AG10803 (cell line): ENCODE measurements around the gene NOC2L.
"Not testable (repeated sequence)": the region's sequence is repeated elsewhere in the genome, so short reads cannot be mapped to it uniquely, and the experiment has no call there.

Experiments used
- DNase-seq: peaks from one replicate; pipeline ENCODE4 v3.0.0; 2010; ENCODE audit warnings: low read depth
- H3K4me3 ChIP-seq: 2 replicates; pipeline ENCODE4 v1.5.1; 2011; ENCODE audit warnings: mild to moderate bottlenecking, low read length, control low read depth
- CTCF ChIP-seq: conservative IDR thresholded peaks from 2 replicates; pipeline ENCODE4 v1.5.1; 2011; ENCODE audit warnings: mild to moderate bottlenecking, low read length, control low read depth, inconsistent platforms

The NOC2L gene

GRCh38 chr1:902802-903201, 56.3 kb downstream of the NOC2L start:
- no peak overlapping the region for H3K4me3 ChIP-seq
- no peak for DNase-seq
- no peak for TF ChIP-seq CTCF

GRCh38 chr1:901108-901859, 57.8 kb downstream of the NOC2L start:
- TF ChIP-seq CTCF, result no peak

GRCh38 chr1:899636-900317, 59.3 kb downstream of the NOC2L start:
- no peak for DNase-seq
- H3K4me3 ChIP-seq, result no peak overlapping the region
- TF ChIP-seq CTCF, result no peak

More at GRCh38 chr1:901108-901859, 57.8 kb downstream of the NOC2L start:
- DNase-seq, result no peak
- no peak overlapping the region for H3K4me3 ChIP-seq

- not testable (repeated sequence) for H3K4me3 ChIP-seq, DNase-seq
Measured at GRCh38 chr1:897951-898350, 61.1 kb downstream of the NOC2L start.

GRCh38 chr1:897226-897625, 61.8 kb downstream of the NOC2L start:
- DNase-seq, result no peak
- no peak overlapping the region for H3K4me3 ChIP-seq
- no peak for TF ChIP-seq CTCF
